NCI-H1417 (cell line): ENCODE measurements around the gene PTBP2.

ENCODE experiments used
- DNase-seq, 3 experiments: peaks; one replicate each; lab custom pipeline; 2025; lab: John Stamatoyannopoulos, UW

PTBP2 gene

GRCh38 chr1:96820671-96821070, 99.1 kb downstream of the PTBP2 start:
- DNase-seq, result no peak

GRCh38 chr1:96825231-96825630, 103.6 kb downstream of the PTBP2 start:
- no peak for DNase-seq

GRCh38 chr1:96825950-96826576, 104.5 kb downstream of the PTBP2 start:
- DNase-seq, result no peak

- no peak for DNase-seq
Measured at GRCh38 chr1:96833376-96833775, 111.8 kb downstream of the PTBP2 start.

- DNase-seq, result no peak
Measured at GRCh38 chr1:96834986-96835385, 113.4 kb downstream of the PTBP2 start.

GRCh38 chr1:96837057-96837780, 115.6 kb downstream of the PTBP2 start:
- DNase-seq, result no peak

GRCh38 chr1:96837781-96838216, 116.2 kb downstream of the PTBP2 start:
- DNase-seq, result no peak

GRCh38 chr1:96840396-96840795, 118.8 kb downstream of the PTBP2 start:
- DNase-seq, result no peak

- no peak for DNase-seq
Measured at GRCh38 chr1:96842215-96842614, 120.6 kb downstream of the PTBP2 start.

GRCh38 chr1:96843196-96843595, 121.6 kb downstream of the PTBP2 start:
- DNase-seq, result no peak

GRCh38 chr1:96843601-96844000, 122.0 kb downstream of the PTBP2 start:
- no peak for DNase-seq

GRCh38 chr1:96845464-96845863, 123.9 kb downstream of the PTBP2 start:
- no peak for DNase-seq

GRCh38 chr1:96861836-96862235, 140.3 kb downstream of the PTBP2 start:
- DNase-seq, result no peak

GRCh38 chr1:96863449-96863848, 141.9 kb downstream of the PTBP2 start:
- DNase-seq, result no peak
